K562 (cell line): ENCODE measurements around the gene CHST13. TPM values are rescaled to one million over a fixed set of nuclear protein-coding genes. Genes with fewer than 3 reads are reported as not detected.

Source experiments
- ATAC-seq: fragments of 200-7000 bp; cut with Tn5 transposase; 3 replicates; pipeline ENCODE4 v1.9.1; 2020; ENCODE audit warnings: moderate library complexity
- BruUV-seq: library from RNA; stranded (reverse); fragments of 400-500 nt; replicated peaks from 2 replicates; lab custom pipeline; 2021; lab: Mats Ljungman, UMichigan
- CTCF ChIA-PET: fragments of 300-600 bp; formaldehyde crosslinking; extraction: SDS; loops from one replicate; lab custom pipeline; 2021; ENCODE audit warnings: low intra/inter-chr PET ratio; lab: Yijun Ruan, JAX
- POLR2A ChIA-PET: fragments of 300-600, 350-650 bp; sonication (Branson Sonifier 250); formaldehyde crosslinking; extraction: SDS; loops from one replicate; lab custom pipeline; 2021; ENCODE audit warnings: antibody characterized with exemption, inconsistent platforms; lab: Yijun Ruan, JAX
- DNase-seq, 4 experiments: peaks; one replicate each; pipeline versions ENCODE4 v3.0.0 to v3.0.0-alpha.2; 2011 to 2018; ENCODE audit warnings: low spot score in 3 of 4, mixed read lengths in 3 of 4; ENCODE audit errors: extremely low read depth in 1 of 4
- FAIRE-seq: peaks from 2 replicates; lab custom pipeline; 2011; peaks lifted over from hg19 to GRCh38; lab: Jason Lieb, UNC
- H2AFZ ChIP-seq: 2 replicates; pipeline ENCODE4 v1.6.0; 2011; ENCODE audit warnings: low read depth, low read length, control low read depth, inconsistent platforms
- H3K27ac ChIP-seq: fragments of 200-600 bp; 3 replicates; pipeline ENCODE4 v1.8.0; 2011; ENCODE audit warnings: low read depth, mild to moderate bottlenecking, control low read depth, inconsistent platforms, low read length, moderate library complexity, mixed read lengths; ENCODE audit errors: extremely low read depth
- H3K27me3 ChIP-seq, 2 experiments: fragments of 300-600 bp in 1 of 2; 2 replicates in 1 of 2; 3 replicates in 1 of 2; pipeline versions ENCODE4 v1.6.0 to v1.8.0; 2011; ENCODE audit warnings: inconsistent platforms in 2 of 2, low read length in 2 of 2, mild to moderate bottlenecking in 1 of 2, mixed read lengths in 1 of 2, moderate library complexity in 1 of 2; ENCODE audit not compliant: control insufficient read depth in 2 of 2, insufficient read depth in 2 of 2
- H3K36me3 ChIP-seq: fragments of 300-600 bp; 3 replicates; pipeline ENCODE4 v1.8.0; 2011; ENCODE audit warnings: mild to moderate bottlenecking, low read length, inconsistent platforms; ENCODE audit not compliant: control insufficient read depth, insufficient read depth
- H3K4me1 ChIP-seq, 2 experiments: fragments of 200-600 bp in 1 of 2; replicated peaks in 1 of 2; 2 replicates in 1 of 2; 3 replicates in 1 of 2; pipeline versions ENCODE4 v1.5.1 to v1.8.0; 2011; ENCODE audit warnings: inconsistent platforms in 2 of 2, low read length in 2 of 2, mild to moderate bottlenecking in 1 of 2, mixed read lengths in 1 of 2, moderate library complexity in 1 of 2; ENCODE audit not compliant: control insufficient read depth in 2 of 2, insufficient read depth in 2 of 2
- H3K4me2 ChIP-seq: 2 replicates; pipeline ENCODE4 v1.6.1; 2011; ENCODE audit warnings: low read length, control low read depth, inconsistent platforms, mixed read lengths; ENCODE audit not compliant: insufficient read depth
- H3K4me3 ChIP-seq: fragments of 200-600 bp; sonication (generic), shearing (Covaris generic); 2 replicates; pipeline ENCODE4 v1.5.1; 2016; ENCODE audit warnings: control low read depth, inconsistent platforms
- H3K79me2 ChIP-seq: fragments of 200-600 bp; 3 replicates; pipeline ENCODE4 v1.8.0; 2011; ENCODE audit warnings: low read length, inconsistent platforms; ENCODE audit not compliant: control insufficient read depth, insufficient read depth
- H3K9ac ChIP-seq, 2 experiments: 2 replicates each; pipeline versions ENCODE4 v1.6.0 to v1.6.1; 2011; ENCODE audit warnings: low read depth in 2 of 2, low read length in 2 of 2, control low read depth in 1 of 2, inconsistent platforms in 1 of 2, mild to moderate bottlenecking in 1 of 2, mixed read lengths in 1 of 2; ENCODE audit not compliant: insufficient read depth in 1 of 2
- H3K9me1 ChIP-seq: one replicate; pipeline ENCODE4 v1.6.0; 2011; ENCODE audit warnings: inconsistent platforms, mild to moderate bottlenecking, low read length, moderate library complexity; ENCODE audit not compliant: control insufficient read depth, insufficient read depth
- H3K9me3 ChIP-seq: replicated peaks from 2 replicates; pipeline ENCODE4 v1.5.1; 2011; ENCODE audit warnings: low read depth, low read length, inconsistent platforms; ENCODE audit not compliant: control insufficient read depth, insufficient read depth
- H4K20me1 ChIP-seq: replicated peaks from 2 replicates; pipeline ENCODE4 v1.6.1; 2011; ENCODE audit warnings: low read length, inconsistent platforms, mixed read lengths; ENCODE audit not compliant: control insufficient read depth, insufficient read depth
- CBX8 ChIP-seq: fragments of 200-600 bp; sonication (generic); IDR thresholded peaks from 2 replicates; pipeline ENCODE4 v1.6.1; 2012; ENCODE audit warnings: borderline replicate concordance, mixed run types, low read depth, mild to moderate bottlenecking, moderate library complexity, mixed read lengths, low read length, control low read depth, inconsistent platforms; ENCODE audit not compliant: poor library complexity, severe bottlenecking; ENCODE audit errors: extremely low read depth
- DMBX1 ChIP-seq: fragments of 250-450 bp; sonication (Bioruptor Pico); IDR thresholded peaks from 2 replicates; pipeline ENCODE4 v1.8.0; 2022; ENCODE audit warnings: inconsistent platforms, mild to moderate bottlenecking, moderate library complexity, borderline replicate concordance
- EGR1 ChIP-seq: fragments of 450-650 bp; conservative IDR thresholded peaks from 2 replicates; pipeline ENCODE4 v1.6.1; 2017; ENCODE audit warnings: mild to moderate bottlenecking
- ESRRB ChIP-seq: fragments of 250-450 bp; sonication (Bioruptor Pico); IDR thresholded peaks from 2 replicates; pipeline ENCODE4 v1.5.0; 2020; ENCODE audit warnings: mild to moderate bottlenecking, moderate library complexity, borderline replicate concordance
- NRF1 ChIP-seq, 2 experiments: fragments of 450-650 bp; IDR thresholded peaks in 1 of 2; conservative IDR thresholded peaks in 1 of 2; 2 replicates each; pipeline ENCODE4 v1.6.1; 2014; ENCODE audit warnings: mild to moderate bottlenecking in 2 of 2
- PPARD ChIP-seq: fragments of 250-450 bp; sonication (Bioruptor Pico); IDR thresholded peaks from 2 replicates; pipeline ENCODE4 v1.8.0; 2022; ENCODE audit warnings: inconsistent platforms, mild to moderate bottlenecking, moderate library complexity
- PURB ChIP-seq: sonication (generic); formaldehyde crosslinking; IDR thresholded peaks from 2 replicates; pipeline ENCODE4 v1.9.0; 2021; ENCODE audit warnings: low read depth, mild to moderate bottlenecking, missing genetic modification reagents
- TEAD4 ChIP-seq, 2 experiments: sonication (generic) in 1 of 2; formaldehyde crosslinking in 1 of 2; IDR thresholded peaks; 2 replicates each; pipeline versions ENCODE4 v1.6.1 to v1.8.0; 2012 to 2022; ENCODE audit warnings: borderline replicate concordance in 1 of 2, inconsistent platforms in 1 of 2, low read length in 1 of 2, mild to moderate bottlenecking in 1 of 2, missing genetic modification reagents in 1 of 2
- THRAP3 ChIP-seq: fragments of 450-650 bp; IDR thresholded peaks from 2 replicates; pipeline ENCODE4 v1.6.1; 2016; ENCODE audit warnings: mild to moderate bottlenecking, inconsistent platforms, borderline replicate concordance
- ZKSCAN1 ChIP-seq: fragments of 150-350 bp; IDR thresholded peaks from 2 replicates; pipeline ENCODE4 v1.6.1; 2016; ENCODE audit warnings: low read depth, low read length
- ZNF175 ChIP-seq: fragments of 200-800 bp; sonication (Bioruptor generic); IDR thresholded peaks from 2 replicates; pipeline ENCODE4 v1.6.1; 2016; ENCODE audit warnings: low read depth, mild to moderate bottlenecking, missing genetic modification characterization, missing compliant biosample characterization
- WGBS: fragments of 100-300 bp; shearing (Covaris generic); methylation state at CpG from one replicate; pipeline ENCODE4 v1.1.6; 2016; ENCODE audit warnings: low coverage, mixed read lengths; ENCODE audit not compliant: insufficient coverage; ENCODE audit errors: missing lambda C conversion rate; 5-methylcytosine and 5-hydroxymethylcytosine counted together
- in situ Hi-C: fragments of 300-500 bp; cut with MboI; formaldehyde crosslinking; loops from 4 replicates; pipeline ENCODE4 v1.15.0; 2018; ENCODE audit warnings: inconsistent platforms, mixed read lengths
- intact Hi-C: fragments of 100-400 bp; cut with micrococcal nuclease; formaldehyde crosslinking; loops from 2 replicates; pipeline ENCODE4 v1.14.2; 2022
- polyA plus RNA-seq, 8 experiments: library from polyadenylated mRNA; depleted of rRNA in 4 of 8; stranded (reverse) in 5 of 8; unstranded in 3 of 8; fragments of >200 nt; fragmentation: Nextera tagmentation in 2 of 8; fragmentation: Illumina TruSeq in 1 of 8; extraction: Ambion mirVana in 2 of 8; extraction: Trizol in 1 of 8; gene quantifications; 2 replicates each; pipeline versions ENCODE4 v1.2.1 to v1.2.3, GENCODE V29; 2011 to 2014; ENCODE audit warnings: inconsistent platforms in 1 of 8, missing spikeins in 1 of 8
- total RNA-seq, 7 experiments: library from RNA; depleted of rRNA in 6 of 7; stranded (reverse); fragments of >200 nt in 6 of 7; fragmentation: Illumina TruSeq in 2 of 7; extraction: Trizol in 2 of 7; gene quantifications; 2 replicates each; pipeline versions ENCODE4 v1.2.1 to v1.2.3, GENCODE V29; 2011 to 2021; ENCODE audit warnings: low replicate concordance in 1 of 7
- TF ChIP-seq, protein P1 (sequence below): fragments of 450-650 bp; IDR thresholded peaks from 2 replicates; pipeline ENCODE4 v1.6.1; 2018; ENCODE audit warnings: mild to moderate bottlenecking, low read depth; ENCODE audit not compliant: partially characterized antibody

The CHST13 gene
- total and polyA plus RNA-seq, 9 of the 15 experiments (the other 6 are each of a cell fraction or from before 2014, with no cell fraction given), result not detected

GRCh38 chr3:126524429-126524988 lies 554 bp downstream of the CHST13 start:
- Histone ChIP-seq H3K4me2 (peak overlapping the region; percentile 5; the same call in 1 of the 2 replicates), H4K20me1 (peaks cover 3% of the 10 kb centered on the region; the same call in 1 of the 2 replicates), H3K36me3 (no peaks in the 10 kb centered on the region), H3K4me3 (peak overlapping the region; percentile 11; the same call in 1 of the 2 replicates), H2AFZ (peak overlapping the region; percentile 55; the same call in 1 of the 2 replicates), H3K4me1 (peaks cover 0 to 12% of the 10 kb centered on the region in 2 experiments; a peak in 2 of 5 replicates), H3K9me3 (no peaks in the 10 kb centered on the region), H3K9ac (no peak overlapping the region), H3K79me2 (no peaks in the 10 kb centered on the region), H3K27ac (no peak overlapping the region), H3K27me3 (peaks cover 0 to 10% of the 10 kb centered on the region in 2 experiments; a peak in 2 of 5 replicates), H3K9me1 (no peaks in the 10 kb centered on the region)
- TF ChIP-seq PURB (CRISPR knock-in tag) (no peak), THRAP3 (no peak), ESRRB (CRISPR knock-in tag) (no peak), NRF1 (conservative IDR thresholded peaks at IDR 0.05 in 1 of 2, IDR thresholded peaks at IDR 0.05 in 1 of 2) (peak; percentile 80 to 83), PPARD (CRISPR knock-in tag) (no peak), ZNF175 (no peak), DMBX1 (CRISPR knock-in tag) (no peak), ZKSCAN1 (no peak), CBX8 (no peak), EGR1 (peak; percentile 57), TEAD4 (IDR thresholded peaks at IDR 0.05; ENCODE audit: low read length) (no peak), TEAD4 (CRISPR knock-in tag; IDR thresholded peaks at IDR 0.05; ENCODE audit: borderline replicate concordance) (no peak)
- TF ChIP-seq, protein P1, sequence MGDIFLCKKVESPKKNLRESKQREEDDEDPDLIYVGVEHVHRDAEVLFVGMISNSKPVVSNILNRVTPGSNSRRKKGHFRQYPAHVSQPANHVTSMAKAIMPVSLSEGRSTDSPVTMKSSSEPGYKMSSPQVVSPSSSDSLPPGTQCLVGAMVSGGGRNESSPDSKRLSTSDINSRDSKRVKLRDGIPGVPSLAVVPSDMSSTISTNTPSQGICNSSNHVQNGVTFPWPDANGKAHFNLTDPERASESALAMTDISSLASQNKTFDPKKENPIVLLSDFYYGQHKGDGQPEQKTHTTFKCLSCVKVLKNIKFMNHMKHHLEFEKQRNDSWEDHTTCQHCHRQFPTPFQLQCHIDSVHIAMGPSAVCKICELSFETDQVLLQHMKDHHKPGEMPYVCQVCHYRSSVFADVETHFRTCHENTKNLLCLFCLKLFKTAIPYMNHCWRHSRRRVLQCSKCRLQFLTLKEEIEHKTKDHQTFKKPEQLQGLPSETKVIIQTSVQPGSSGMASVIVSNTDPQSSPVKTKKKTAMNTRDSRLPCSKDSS, result no peak
- POLR2A ChIA-PET, result no interaction called here
- CTCF ChIA-PET, result interaction anchor here (0.6 to 0.7 kb wide), 2 partner anchors 16 to 459 kb away, joined by 3 read pairs; no protein-coding TSS in a partner anchor
- ATAC-seq, result peak; percentile 29
- intact Hi-C loops (loop anchor here (10.0 kb wide), 2 partner anchors 140 to 220 kb away; no protein-coding TSS in a partner anchor), in situ Hi-C loops (no loop called here)
- no TSS peak for BruUV-seq
- no peak for FAIRE-seq
- DNase-seq, result peak in 3 of 4 experiments; percentile 30 to 32 (median 31)
- WGBS, result 16% methylated on average over 13 of the region's 31 CpGs
